Activated CD4-positive, alpha-beta T cell treated with anti-CD3 and anti-CD28 coated beads, Interleukin-2, amount 50 U/mL, for 16 hours (primary cell): ENCODE measurements around the gene COQ2.
"Not testable (repeated sequence)": the region's sequence is repeated elsewhere in the genome, so short reads cannot be mapped to it uniquely, and the experiment has no call there.

Experiments used
- DNase-seq: peaks from one replicate; pipeline ENCODE4 v3.0.0-alpha.2; 2020

Gene COQ2

GRCh38 chr4:83282049-83282535, 2.5 kb downstream of the COQ2 start:
- DNase-seq = peak; percentile 77

GRCh38 chr4:83281307-83281706, 3.3 kb downstream of the COQ2 start:
- DNase-seq = no peak

GRCh38 chr4:83276299-83277040, 8.1 kb downstream of the COQ2 start:
- peak; percentile 57 for DNase-seq

GRCh38 chr4:83273926-83274325, 10.7 kb downstream of the COQ2 start:
- not testable (repeated sequence) for DNase-seq

- DNase-seq = peak; percentile 77
Observed at GRCh38 chr4:83272900-83273299, 11.7 kb downstream of the COQ2 start.

- DNase-seq = no peak
Observed at GRCh38 chr4:83269256-83269655, 15.3 kb downstream of the COQ2 start.

GRCh38 chr4:83268491-83268890, 16.1 kb downstream of the COQ2 start:
- DNase-seq = no peak

GRCh38 chr4:83267830-83268475, 16.6 kb downstream of the COQ2 start:
- peak; percentile 71 for DNase-seq

GRCh38 chr4:83267121-83267829, 17.3 kb downstream of the COQ2 start:
- DNase-seq = peak; percentile 30

GRCh38 chr4:83266689-83267088, 17.9 kb downstream of the COQ2 start:
- peak; percentile 78 for DNase-seq

- no peak for DNase-seq
Observed at GRCh38 chr4:83263106-83263505, 21.5 kb downstream of the COQ2 start.

GRCh38 chr4:83262682-83263081, 21.9 kb downstream of the COQ2 start:
- no peak for DNase-seq

- DNase-seq = no peak
Observed at GRCh38 chr4:83261307-83261706, 23.3 kb downstream of the COQ2 start.

- DNase-seq = no peak
Observed at GRCh38 chr4:83259586-83259985, 25.0 kb downstream of the COQ2 start.

- no peak for DNase-seq
Observed at GRCh38 chr4:83258461-83258860, 26.1 kb downstream of the COQ2 start.

- DNase-seq = no peak
Observed at GRCh38 chr4:83257811-83258210, 26.8 kb downstream of the COQ2 start.

- DNase-seq = no peak
Observed at GRCh38 chr4:83255584-83255983, 29.0 kb downstream of the COQ2 start.

GRCh38 chr4:83252782-83253405, 31.7 kb downstream of the COQ2 start:
- DNase-seq = peak; percentile 72

GRCh38 chr4:83251447-83251830, 33.2 kb downstream of the COQ2 start:
- no peak for DNase-seq

GRCh38 chr4:83250687-83251446, 33.7 kb downstream of the COQ2 start:
- DNase-seq = no peak

GRCh38 chr4:83248486-83248885, 36.1 kb downstream of the COQ2 start:
- DNase-seq = no peak
